Esophagus (tissue), 2 donors: ENCODE data around the gene BLOC1S3. TPM values are rescaled to one million over a fixed set of nuclear protein-coding genes. Genes with fewer than 3 reads are reported as not detected.
A peak's percentile ranks its signal among the peaks of the same experiment; 100 is the strongest.

Experiments
- H3K27ac ChIP-seq, 2 donors: one replicate each; pipeline ENCODE4 v1.5.1; 2013; ENCODE audit warnings: low read depth in 2 of 2, mild to moderate bottlenecking in 2 of 2, inconsistent platforms in 1 of 2, low read length in 1 of 2, moderate library complexity in 1 of 2
- H3K27me3 ChIP-seq, 2 donors: one replicate each; pipeline ENCODE4 v1.6.1; 2013; ENCODE audit warnings: low read length in 2 of 2, control low read depth in 1 of 2, mild to moderate bottlenecking in 1 of 2; ENCODE audit not compliant: insufficient read depth in 2 of 2, control insufficient read depth in 1 of 2
- H3K36me3 ChIP-seq, 2 donors: one replicate each; pipeline ENCODE4 v1.6.1; 2013; ENCODE audit warnings: low read length in 1 of 2; ENCODE audit not compliant: control insufficient read depth in 2 of 2, insufficient read depth in 2 of 2
- H3K4me1 ChIP-seq, 2 donors: one replicate each; pipeline ENCODE4 v1.6.1; 2013; ENCODE audit warnings: low read length in 1 of 2; ENCODE audit not compliant: control insufficient read depth in 2 of 2, insufficient read depth in 2 of 2
- H3K4me3 ChIP-seq, 2 donors: one replicate each; pipeline ENCODE4 v1.5.1; 2013; ENCODE audit warnings: low read length in 2 of 2, mild to moderate bottlenecking in 2 of 2, low read depth in 1 of 2, moderate library complexity in 1 of 2
- H3K9me3 ChIP-seq, 2 donors: one replicate each; pipeline ENCODE4 v1.6.1; 2013; ENCODE audit warnings: mild to moderate bottlenecking in 2 of 2, low read depth in 1 of 2, low read length in 1 of 2, moderate library complexity in 1 of 2; ENCODE audit not compliant: control insufficient read depth in 2 of 2, insufficient read depth in 1 of 2
- WGBS, 2 donors: extraction: QIAGEN DNeasy Blood & Tissue Kit; methylation state at CpG; one replicate each; pipeline ENCODE4 v1.1.7; 2013; 5-methylcytosine and 5-hydroxymethylcytosine counted together
- polyA plus RNA-seq, 2 donors: library from polyadenylated mRNA; stranded (reverse); fragments of 200-250 nt; gene quantifications; one replicate each; pipeline ENCODE4 v1.2.3, GENCODE V29; 2013
- donor health status: healthy with polysubstance abuse.
- donor health status: Bipolar disorder and iron deficiency.

BLOC1S3 gene
- polyA plus RNA-seq, 2 donors, result 2.2 to 3.1 TPM

GRCh38 chr19:45195764-45196163, 17.2 kb downstream of the BLOC1S3 start:
- H3K36me3 ChIP-seq, result no peaks in the 10 kb centered on the region
- no peaks in the 10 kb centered on the region for H3K9me3 ChIP-seq
- H3K4me3 ChIP-seq, result no peak overlapping the region
- no peaks in the 10 kb centered on the region for H3K4me1 ChIP-seq
- H3K27me3 ChIP-seq, result no peaks in the 10 kb centered on the region
- 77 to 89% methylated on average over 6 of the region's 6 CpGs for WGBS, 2 donors
- H3K27ac ChIP-seq, result no peak overlapping the region

GRCh38 chr19:45200568-45200967, 22.0 kb downstream of the BLOC1S3 start:
- no peak overlapping the region for H3K27ac ChIP-seq
- H3K4me1 ChIP-seq, result peaks cover 0 to 7% of the 10 kb centered on the region in 2 donors
- H3K36me3 ChIP-seq, result no peaks in the 10 kb centered on the region
- WGBS, 2 donors, result 59 to 81% methylated on average over 4 of the region's 4 CpGs
- H3K27me3 ChIP-seq, result no peaks in the 10 kb centered on the region
- no peak overlapping the region for H3K4me3 ChIP-seq
- H3K9me3 ChIP-seq, result no peaks in the 10 kb centered on the region

GRCh38 chr19:45202637-45203036, 24.1 kb downstream of the BLOC1S3 start:
- 46 to 52% methylated on average over 6 of the region's 6 CpGs for WGBS, 2 donors
- peak overlapping the region in 1 of 2 donors; percentile 57 for H3K27ac ChIP-seq
- H3K9me3 ChIP-seq, result no peaks in the 10 kb centered on the region
- no peaks in the 10 kb centered on the region for H3K36me3 ChIP-seq
- H3K4me3 ChIP-seq, result no peak overlapping the region
- peaks cover 0 to 7% of the 10 kb centered on the region in 2 donors for H3K4me1 ChIP-seq
- no peaks in the 10 kb centered on the region for H3K27me3 ChIP-seq

- no peaks in the 10 kb centered on the region for H3K27me3 ChIP-seq
- H3K4me3 ChIP-seq, result no peak overlapping the region
- H3K36me3 ChIP-seq, result no peaks in the 10 kb centered on the region
- no peaks in the 10 kb centered on the region for H3K9me3 ChIP-seq
- 83 to 89% methylated on average over 12 of the region's 12 CpGs for WGBS, 2 donors
- H3K27ac ChIP-seq, result no peak overlapping the region
- H3K4me1 ChIP-seq, result peaks cover 0 to 7% of the 10 kb centered on the region in 2 donors
These were observed 27.2 kb downstream of the BLOC1S3 start for GRCh38 chr19:45205810-45206209.

GRCh38 chr19:45206328-45206727, 27.7 kb downstream of the BLOC1S3 start:
- Histone ChIP-seq H3K9me3 (no peaks in the 10 kb centered on the region), H3K4me3 (no peak overlapping the region), H3K27ac (no peak overlapping the region), H3K4me1 (peaks cover 0 to 7% of the 10 kb centered on the region in 2 donors), H3K36me3 (no peaks in the 10 kb centered on the region), H3K27me3 (no peaks in the 10 kb centered on the region)
- WGBS, 2 donors, result 89 to 91% methylated on average over 3 of the region's 3 CpGs

GRCh38 chr19:45211751-45212381, 33.3 kb downstream of the BLOC1S3 start:
- Histone ChIP-seq H3K9me3 (no peaks in the 10 kb centered on the region), H3K36me3 (no peaks in the 10 kb centered on the region), H3K4me3 (no peak overlapping the region), H3K4me1 (peaks cover 3 to 7% of the 10 kb centered on the region in 2 donors), H3K27me3 (no peaks in the 10 kb centered on the region), H3K27ac (no peak overlapping the region)
- 20 to 21% methylated on average over 17 of the region's 17 CpGs for WGBS, 2 donors

- WGBS, 2 donors, result 80 to 84% methylated on average over 23 of the region's 23 CpGs
- Histone ChIP-seq H3K27ac (peak overlapping the region in 1 of 2 donors; percentile 8), H3K36me3 (no peaks in the 10 kb centered on the region), H3K27me3 (no peaks in the 10 kb centered on the region), H3K4me1 (peaks cover 3 to 7% of the 10 kb centered on the region in 2 donors), H3K4me3 (no peak overlapping the region), H3K9me3 (no peaks in the 10 kb centered on the region)
These were observed 34.4 kb downstream of the BLOC1S3 start for GRCh38 chr19:45213031-45213430.

- H3K4me3 ChIP-seq, result no peak overlapping the region
- no peak overlapping the region for H3K27ac ChIP-seq
- no peaks in the 10 kb centered on the region for H3K9me3 ChIP-seq
- H3K36me3 ChIP-seq, result no peaks in the 10 kb centered on the region
- H3K27me3 ChIP-seq, result no peaks in the 10 kb centered on the region
- 8 to 20% methylated on average over 35 of the region's 35 CpGs for WGBS, 2 donors
- peaks cover 3 to 7% of the 10 kb centered on the region in 2 donors for H3K4me1 ChIP-seq
These were observed 37.0 kb downstream of the BLOC1S3 start for GRCh38 chr19:45215391-45216191.

GRCh38 chr19:45216667-45217066, 38.1 kb downstream of the BLOC1S3 start:
- WGBS, 2 donors, result 65 to 72% methylated on average over 6 of the region's 6 CpGs
- H3K4me3 ChIP-seq, result no peak overlapping the region
- no peaks in the 10 kb centered on the region for H3K9me3 ChIP-seq
- no peaks in the 10 kb centered on the region for H3K27me3 ChIP-seq
- no peak overlapping the region for H3K27ac ChIP-seq
- no peaks in the 10 kb centered on the region for H3K36me3 ChIP-seq
- H3K4me1 ChIP-seq, result peaks cover 3 to 7% of the 10 kb centered on the region in 2 donors
